Fibroblast of the conjunctiva (primary cell): ENCODE data around the gene KLK5.
"Not testable (repeated sequence)": the region's sequence is repeated elsewhere in the genome, so short reads cannot be mapped to it uniquely, and the experiment has no call there.

ENCODE experiments used
- DNase-seq: peaks from one replicate; pipeline ENCODE4 v3.0.0-alpha.2; 2010; ENCODE audit warnings: low read depth

Gene KLK5, protein sequence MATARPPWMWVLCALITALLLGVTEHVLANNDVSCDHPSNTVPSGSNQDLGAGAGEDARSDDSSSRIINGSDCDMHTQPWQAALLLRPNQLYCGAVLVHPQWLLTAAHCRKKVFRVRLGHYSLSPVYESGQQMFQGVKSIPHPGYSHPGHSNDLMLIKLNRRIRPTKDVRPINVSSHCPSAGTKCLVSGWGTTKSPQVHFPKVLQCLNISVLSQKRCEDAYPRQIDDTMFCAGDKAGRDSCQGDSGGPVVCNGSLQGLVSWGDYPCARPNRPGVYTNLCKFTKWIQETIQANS

DNA sequence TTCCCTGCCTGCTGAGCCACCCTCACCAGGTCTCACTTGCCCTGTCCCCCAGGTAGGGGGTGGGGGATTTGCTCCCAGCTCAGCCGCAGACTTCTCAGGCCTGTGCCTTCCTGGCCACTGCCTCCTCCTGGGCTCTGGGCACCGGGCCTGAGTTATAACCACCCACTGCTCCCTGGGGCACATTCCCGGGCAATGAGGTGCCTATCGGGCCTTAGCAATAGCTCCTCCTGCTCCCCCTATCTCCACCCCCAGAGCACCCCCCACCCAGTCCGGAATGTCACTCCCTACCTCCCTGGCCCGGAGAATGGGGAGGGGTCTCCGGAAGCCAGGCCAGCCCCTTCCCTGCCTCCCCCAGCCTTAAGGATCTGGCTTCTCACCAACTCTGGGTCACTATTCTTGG is at the start of gene KLK5:
Gene KLK5, minus strand, starts transcription at position 129 of the 400 bp plus-strand sequence. CDS start 381 bp downstream, outside the sequence.
- DNase-seq, result no peak

DNA sequence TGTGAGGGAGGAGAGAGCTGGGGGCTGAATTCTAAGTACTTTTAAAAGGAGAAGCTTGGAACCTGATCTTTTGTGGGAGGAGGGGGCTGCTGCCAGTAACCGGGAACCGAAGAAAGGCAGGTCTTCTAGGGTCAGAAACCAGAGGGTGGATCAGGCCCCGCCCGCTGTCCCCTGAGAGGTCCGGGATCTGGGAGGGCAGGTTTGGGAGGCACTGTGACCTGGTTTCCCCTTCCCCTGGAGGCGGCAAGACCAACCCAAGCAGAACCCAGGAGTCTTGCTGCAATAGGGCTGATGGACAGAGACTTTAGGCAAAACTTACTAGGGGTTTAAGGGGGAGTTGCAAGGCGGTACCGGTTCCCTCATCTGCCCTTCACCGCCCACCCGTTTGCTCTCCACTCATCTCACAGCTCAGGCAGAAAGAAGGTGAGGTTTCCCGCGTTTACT is 49.3 kb upstream of the KLK5 start:
- no peak for DNase-seq

DNA sequence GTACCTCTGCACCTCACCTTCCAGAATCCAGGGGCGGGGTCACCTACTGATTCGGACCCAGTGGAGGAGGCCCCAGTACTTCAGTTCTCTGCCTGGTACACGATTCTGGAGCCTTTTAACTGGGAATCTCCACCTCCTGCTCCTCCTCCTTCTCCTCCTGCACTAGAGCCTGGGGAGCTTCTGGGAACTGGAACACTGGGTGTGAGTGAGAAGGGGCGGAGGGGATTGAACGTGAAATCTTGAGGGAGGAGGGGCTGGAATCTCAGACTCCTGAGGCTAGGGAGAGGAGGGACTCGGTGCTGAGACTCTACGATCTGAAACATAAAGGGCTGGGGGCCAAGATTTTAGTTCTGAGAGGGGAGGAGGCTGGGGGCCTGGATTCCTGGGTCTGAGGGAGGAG is 48.7 kb upstream of the KLK5 start, which contains the start of gene KLK8:
Gene KLK8, minus strand, starts transcription at position 90 of the 400 bp plus-strand sequence. CDS start 437 bp downstream, outside the sequence.
- DNase-seq, result no peak

DNA sequence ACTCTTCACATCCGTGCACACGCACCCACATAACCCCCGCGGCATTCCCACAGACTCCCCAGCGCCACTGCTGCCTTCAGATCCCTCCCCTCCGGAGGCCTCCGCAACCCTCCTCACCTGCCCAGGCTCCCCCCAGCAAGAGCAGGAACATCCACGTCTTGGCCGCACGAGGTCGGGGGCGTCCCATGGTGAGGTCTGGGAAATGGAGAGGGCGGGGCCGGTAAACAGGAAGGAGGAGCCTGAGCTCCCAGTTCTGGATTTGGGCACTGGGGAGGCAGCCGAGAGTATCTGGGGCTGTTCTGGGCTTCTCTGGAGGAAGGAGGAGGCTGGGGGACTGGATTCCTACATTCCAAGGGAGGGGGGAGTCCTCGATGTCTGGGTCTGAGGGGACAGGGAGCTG is 48.1 kb upstream of the KLK5 start:
- DNase-seq, result no peak

DNA sequence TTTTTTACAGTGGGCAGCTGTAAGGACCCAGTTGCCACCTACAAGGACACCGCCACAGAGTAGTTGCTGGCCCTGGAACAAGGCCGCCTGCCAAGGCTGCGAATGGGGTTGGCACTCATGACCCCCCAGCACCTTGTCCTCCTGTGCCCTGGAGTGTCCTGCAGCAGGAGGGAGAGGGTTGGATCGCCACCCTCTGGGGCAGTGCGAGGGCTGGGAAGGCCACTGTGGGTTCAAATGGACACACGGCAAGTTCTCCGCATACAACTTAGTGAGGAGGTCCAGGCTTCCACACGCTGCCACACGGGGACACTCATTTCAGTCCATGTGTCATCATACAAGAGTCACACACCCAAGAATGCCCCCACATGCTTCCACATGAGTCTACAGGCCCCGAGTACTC is 47.6 kb upstream of the KLK5 start:
- no peak for DNase-seq

DNA sequence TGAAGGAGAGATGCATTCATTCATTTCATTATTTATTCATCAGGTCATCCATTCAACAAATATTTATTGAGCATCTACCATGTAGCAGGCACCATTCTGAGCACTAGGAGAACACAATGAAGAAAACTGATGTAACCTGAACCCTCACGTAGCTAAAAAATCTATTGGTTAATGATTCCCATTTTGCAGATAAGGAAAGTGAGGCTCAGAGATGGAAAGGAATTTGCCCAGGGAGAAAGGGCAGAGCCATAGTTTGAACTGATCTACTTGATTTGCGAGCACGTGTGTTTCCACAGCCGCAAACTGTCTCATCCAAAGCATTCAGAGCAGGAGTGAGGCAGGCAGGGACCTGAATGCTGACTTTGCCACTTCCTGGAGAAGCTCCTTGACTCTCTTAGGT is 45.8 kb upstream of the KLK5 start:
- DNase-seq, result no peak

DNA sequence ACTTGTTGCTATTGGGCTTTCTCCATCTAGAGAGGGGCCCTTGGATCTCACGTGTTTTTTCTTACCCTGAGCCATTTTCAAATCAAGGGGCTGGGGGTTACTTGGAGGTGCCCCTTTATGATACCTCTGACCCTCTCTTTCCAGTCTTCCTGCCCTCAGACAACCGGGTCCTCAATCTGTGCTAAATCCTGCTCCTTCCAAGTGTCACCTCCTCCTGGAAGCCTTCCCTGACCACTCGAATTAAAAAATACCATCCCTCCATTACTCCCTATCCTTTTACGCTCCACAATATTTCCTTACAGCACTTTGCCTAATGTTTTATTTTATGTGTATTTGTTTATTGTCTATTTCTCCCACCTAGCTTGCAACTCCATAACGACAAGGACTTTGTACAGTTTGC is 45.2 kb upstream of the KLK5 start:
- DNase-seq, result no peak

DNA sequence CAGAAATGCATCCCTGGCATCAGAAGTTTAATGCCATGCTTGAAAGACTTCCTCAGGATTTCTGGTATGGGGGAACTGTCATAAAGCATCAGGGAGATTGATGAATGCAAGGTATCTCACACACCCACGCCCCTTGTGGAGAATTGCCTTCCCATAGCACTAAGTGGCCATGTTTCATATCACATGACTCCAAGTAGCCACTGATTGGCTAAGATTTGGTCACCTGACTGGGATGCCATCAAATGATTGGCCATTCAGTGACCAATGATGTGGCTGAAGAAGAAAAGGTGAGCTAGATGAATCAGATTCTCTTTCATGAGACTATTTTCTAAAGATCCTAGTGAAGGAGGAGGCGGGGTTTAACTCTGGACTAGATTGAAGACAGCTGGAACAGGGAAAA is 41.3 kb upstream of the KLK5 start:
- DNase-seq, result no peak

DNA sequence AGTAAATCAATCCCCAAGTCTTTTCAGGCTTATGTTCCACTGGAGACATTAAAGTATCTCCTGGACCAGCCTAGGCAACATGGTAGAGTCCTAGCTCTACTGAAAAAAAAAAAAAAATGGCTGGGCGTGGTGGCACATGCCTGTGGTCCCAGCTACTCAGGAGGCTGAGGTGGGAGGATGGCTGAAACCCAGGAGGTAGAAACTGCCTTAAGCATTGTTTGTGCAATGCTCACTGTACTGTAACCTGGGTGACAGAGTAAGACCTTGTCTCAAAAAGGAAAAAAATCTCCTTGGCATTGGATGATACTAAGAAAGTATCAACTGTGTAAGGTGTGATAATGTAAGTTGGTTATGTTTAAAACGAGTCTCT is 39.8 kb upstream of the KLK5 start:
- no peak for DNase-seq

DNA sequence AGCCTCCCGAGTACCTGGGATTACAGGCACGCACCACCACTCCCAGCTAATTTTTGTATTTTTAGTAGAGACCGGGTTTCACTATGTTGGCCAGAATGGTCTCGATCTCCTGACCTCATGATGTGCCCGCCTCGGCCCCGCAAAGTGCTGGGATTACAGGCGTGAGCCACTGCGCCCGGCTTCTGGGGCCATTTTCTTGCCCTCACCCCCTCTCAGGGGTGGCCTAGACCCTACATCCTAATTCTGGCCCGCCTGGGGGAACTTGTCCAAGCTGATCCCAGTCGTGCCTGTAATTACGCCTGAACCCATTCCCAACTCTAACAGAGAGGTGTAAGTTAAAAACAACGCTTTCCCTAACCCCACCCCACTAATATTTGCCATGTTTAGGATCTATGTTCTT is 31.6 kb upstream of the KLK5 start:
- DNase-seq, result not testable (repeated sequence)

DNA sequence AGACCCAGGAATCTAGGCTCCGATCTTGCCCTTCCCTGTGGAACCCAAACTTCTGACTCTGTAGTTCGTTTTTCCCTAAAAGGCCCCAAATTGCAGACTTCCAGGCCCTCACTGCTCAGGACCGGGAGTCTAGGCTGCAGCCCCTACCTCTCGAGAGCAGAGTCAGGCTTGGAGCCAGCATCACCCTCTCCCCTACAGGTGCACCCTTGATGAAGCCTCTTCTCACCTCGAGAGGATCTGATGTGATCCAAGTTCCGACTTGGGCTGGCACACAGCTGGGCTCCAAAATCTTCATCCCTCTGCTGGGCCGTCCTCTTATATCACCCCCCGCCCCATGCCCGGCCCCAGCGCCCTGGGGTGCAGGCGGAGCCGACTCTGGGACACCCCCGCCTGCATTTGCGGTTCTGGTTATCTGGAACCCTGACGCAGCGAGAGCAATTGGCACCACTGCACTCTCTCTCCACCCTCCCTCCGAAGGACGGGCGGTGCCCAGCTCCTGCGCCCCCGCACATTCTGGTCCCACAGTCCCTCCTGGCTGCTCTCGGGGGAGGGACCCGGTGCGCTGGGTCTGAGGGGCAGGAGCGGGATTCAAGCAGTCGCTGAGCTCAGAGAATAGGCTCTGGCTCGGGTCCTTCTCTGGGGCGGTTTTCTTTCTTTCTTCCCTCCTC is 30.9 kb upstream of the KLK5 start, which contains the start of gene KLK7:
Gene KLK7, minus strand, starts transcription at position 293 of the 668 bp plus-strand sequence. CDS start 1,518 bp downstream, outside the sequence.
- DNase-seq, result no peak

DNA sequence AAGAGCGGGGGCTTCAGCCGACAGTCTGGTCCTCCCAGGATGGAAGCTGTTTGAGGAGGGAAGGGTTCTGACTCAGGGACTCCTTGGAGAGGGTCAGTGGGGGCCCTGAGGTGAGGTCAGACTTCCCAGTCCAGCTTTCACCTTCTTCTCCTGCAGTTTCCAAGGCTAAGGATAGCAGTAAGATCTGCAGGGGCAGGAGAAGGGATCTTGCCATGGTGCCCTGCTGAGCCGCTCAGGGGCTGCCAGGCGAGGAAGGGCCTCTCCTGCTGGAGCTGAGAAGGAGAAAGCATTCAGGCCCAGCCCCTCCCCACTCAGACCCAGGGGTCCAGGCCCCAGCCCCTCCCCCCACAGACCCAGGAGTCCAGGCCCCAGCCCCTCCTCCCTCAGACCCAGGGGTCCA is 29.3 kb upstream of the KLK5 start:
- no peak for DNase-seq

DNA sequence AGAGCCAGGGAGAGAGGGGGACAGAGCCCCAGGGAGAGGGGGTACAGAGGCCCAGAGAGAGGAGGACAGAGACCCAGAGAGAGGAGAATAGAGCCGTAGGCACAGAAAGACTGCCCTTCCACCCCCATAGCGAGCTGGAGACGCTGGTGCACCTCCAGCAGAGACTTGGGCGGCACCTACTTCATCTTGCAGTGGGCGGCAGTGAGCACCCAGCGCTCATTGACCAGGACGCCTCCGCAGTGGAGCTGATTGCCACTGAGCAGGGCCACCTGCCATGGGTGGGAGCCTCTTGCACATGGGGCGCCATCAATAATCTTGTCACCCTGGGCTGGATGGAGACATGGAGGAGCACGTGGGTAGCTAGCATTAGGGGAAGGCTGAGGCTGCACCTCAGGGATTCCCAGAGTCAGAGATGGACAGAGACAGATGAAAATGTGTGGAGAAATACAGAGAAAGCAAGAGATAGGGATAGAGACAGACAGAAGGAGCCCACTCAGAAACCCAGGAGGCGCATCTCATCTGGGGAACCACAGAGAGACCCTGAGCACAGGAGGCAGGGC is 28.8 kb upstream of the KLK5 start:
- no peak for DNase-seq

DNA sequence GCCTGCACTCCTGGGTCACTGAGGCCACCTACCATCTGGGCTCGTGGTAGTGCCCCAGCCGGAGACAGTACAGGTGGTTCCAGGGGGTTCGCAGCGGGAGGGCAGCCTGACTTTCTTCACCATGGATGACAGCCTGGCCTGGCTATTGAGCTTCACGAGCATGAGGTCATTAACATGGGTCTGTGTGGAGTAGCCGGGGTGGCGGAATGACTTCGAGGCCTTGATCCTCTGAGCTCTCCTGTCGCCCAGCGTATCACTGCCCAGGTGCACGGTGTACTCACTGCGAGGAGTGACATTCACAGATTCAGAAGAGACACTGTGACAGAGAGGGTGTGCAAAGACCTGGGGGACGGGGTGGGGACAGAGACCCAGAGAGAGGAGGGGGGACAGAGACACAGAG is 27.4 kb upstream of the KLK5 start:
- DNase-seq, result no peak

DNA sequence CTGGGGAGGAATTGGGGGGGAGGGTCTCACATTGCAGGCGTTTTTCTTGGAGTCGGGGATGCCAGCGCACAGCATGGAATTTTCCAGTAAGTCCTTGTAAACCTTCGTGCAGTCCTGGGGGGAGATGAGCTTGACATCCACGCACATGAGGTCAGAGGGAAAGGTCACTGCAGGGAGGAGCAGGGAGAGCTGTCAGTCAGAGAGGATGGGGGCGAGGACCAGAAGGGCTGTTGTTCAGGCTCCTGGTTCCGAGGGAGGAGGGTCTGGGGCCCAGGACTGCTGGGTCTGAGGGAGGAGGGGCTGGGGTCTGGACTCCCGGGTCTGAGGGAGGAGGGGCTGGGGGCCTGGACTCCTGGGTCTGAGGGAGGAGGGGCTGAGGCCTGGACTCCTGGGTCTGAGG is 26.9 kb upstream of the KLK5 start:
- DNase-seq, result no peak

DNA sequence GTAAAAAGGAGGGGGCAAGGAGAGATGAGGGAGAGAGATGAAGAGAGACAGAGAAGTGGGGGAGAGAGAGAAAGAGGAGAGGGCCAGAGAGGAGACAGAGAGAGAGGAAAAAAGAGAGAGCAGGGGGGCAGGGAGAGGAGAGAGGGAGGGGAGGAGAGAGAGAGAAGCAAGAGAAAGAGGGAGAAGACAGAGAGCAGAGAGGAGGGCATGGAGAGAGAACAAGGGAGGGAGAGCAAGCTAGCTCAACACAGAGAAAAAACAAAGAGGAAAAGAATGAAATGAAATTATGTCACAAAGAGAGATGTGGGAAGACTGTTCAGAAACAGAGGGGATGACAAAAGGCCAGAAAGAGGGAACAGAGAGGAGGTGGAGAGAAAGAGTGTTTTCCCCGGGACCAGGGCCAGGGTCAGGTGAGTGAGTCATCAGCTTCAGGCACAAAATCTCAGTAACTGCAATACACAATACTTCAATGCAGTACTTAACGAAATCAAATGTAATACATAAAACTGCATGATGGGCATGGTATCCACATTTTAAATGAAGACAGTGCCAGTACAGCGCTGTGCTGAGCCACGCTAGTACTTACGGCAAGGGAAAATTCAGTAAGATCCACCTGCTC is 26.0 kb upstream of the KLK5 start:
- DNase-seq, result no peak

DNA sequence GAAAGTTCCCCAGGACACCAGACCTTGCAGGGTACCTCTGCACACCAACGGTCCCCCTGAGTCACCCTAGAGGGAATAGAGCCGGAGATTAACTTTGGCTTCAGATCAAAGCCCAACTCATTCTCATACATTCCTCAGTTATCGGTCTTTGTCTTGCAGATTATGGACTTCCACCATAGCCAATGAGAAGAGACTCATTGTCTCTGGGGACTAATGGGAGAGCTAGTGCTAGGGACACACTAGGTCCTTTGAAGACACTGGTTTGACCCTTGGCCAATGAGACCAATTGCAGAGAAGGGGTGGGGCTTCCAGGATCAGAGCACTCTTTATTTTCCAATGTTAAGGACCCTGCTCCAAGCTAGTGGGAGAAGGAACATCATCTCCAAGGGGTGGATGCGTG is 24.8 kb upstream of the KLK5 start:
- DNase-seq, result no peak

DNA sequence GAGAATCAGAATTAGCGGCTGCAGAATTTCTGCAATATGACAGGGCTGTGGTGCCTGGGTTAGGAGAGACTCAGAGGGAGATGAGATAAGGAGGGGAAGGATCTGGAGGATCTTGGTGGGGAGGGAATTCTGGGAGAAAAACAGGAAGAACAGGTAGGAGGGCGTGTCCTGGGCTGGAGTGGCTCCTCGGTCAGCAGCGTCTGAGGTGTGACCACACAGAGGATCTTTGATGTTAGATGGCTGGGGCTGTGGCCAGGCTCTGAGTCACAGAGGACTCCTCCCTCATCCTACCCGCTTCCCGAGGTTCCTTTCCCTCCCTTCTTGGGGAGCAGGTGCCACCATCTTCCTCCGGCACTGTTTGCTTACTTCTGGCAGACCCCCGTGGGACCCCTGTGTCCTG is 22.9 kb upstream of the KLK5 start:
- DNase-seq, result no peak

DNA sequence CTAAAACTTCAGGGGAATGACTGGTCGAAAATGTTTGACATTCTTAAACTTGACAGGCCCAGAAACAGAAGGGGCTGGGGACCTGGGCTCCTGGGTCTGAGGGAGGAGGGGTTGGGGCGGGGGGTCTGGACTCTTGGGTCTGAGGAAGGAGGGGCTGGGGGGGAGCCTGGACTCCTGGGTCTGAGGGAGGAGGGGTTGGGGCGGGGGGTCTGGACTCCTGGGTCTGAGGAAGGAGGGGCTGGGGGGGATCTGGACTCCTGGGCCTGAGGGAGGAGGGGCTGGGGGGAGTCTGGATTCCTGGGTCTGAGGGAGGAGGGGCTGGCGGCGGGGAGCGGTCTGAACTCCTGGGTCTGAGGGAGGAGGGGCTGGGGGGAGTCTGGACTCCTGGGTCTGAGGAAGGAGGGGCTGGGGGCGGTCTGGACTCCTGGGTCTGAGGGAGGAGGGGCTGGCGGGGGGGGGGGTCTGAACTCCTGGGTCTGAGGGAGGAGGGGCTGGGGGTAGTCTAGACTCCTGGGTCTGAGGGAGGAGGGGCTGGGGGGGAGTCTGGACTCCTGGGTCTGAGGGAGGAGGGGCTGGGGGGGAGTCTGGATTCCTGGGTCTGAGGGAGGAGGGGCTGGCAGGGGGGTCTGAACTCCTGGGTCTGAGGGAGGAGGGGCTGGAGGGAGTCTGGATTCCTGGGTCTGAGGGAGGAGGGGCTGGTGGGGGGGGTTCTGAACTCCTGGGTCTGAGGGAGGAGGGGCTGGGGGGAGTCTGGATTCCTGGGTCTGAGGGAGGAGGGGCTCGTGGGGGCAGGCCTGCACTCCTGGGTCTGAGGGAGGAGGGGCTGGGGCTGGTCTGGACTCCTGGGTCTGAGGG is 22.1 kb upstream of the KLK5 start:
- DNase-seq, result no peak

DNA sequence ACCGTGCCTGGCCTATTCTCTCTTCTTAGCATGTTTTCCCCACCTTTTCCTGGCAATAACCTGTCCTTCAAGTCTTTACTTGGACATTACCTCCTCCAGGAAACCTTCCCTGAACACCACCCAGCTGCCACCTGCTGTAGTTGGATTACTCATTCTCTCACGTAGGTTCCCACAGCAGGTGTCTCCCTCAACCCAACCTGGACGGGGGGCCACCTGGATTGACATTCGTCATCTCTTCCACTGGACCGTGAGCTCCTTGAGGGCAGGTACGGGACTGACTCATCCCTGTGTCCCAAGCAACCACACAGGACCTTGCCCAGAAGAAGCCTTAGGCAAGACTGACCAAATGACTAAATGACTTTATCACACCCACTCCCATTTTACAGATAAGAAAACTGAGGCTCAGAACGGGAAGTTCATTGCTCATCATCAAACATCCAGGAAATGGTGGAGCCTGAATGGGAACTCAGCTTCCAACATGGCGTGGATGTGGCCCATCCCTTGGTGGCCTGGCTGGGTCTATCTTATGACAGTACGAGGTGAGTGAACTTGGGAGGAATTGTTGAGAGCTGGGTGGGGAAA is 20.0 kb upstream of the KLK5 start:
- DNase-seq, result no peak

DNA sequence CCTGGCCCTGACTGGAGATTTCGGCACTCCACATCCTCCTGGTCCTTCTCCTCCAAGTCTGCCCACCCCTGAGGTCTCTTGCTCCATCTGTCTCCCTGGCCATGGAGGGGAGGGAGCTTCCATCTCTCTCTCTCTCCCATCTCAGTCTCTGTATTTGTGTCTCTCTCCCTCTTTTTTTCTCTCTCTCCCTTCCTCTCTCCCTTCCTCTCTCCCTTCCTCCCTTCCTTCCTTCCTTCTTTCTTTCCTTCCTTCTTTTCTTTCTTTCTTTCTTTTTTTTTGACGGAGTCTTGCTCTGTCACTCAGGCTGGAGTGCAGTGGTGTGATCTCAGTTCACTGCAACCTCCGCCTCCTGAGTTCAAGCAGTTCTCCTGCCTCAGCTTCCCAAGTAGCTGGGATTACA is 17.0 kb upstream of the KLK5 start:
- not testable (repeated sequence) for DNase-seq

DNA sequence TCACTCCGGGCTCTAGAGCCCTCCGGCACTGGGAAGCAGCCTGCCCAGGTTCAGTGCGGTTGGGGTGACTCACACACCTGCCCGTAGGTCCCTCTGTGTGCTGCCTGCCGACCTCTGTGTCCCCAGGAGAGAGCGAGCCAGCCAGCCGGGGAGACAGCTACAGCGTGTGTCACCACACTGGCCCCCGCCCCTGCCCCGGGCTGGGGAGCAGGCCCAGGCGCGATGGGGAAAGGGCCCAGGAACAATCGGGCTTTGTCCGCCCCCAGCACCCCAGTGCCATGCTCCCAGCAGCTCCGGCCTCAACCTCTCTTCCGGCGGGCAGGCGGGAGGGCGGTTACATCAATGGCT is 16.5 kb upstream of the KLK5 start, which contains the start of gene KLK6:
Gene KLK6, minus strand, starts transcription at position 179 of the 348 bp plus-strand sequence. CDS start 1,487 bp downstream, outside the sequence.
- DNase-seq, result no peak
